Hair follicle dermal papilla cell (primary cell): ENCODE data around the gene VGLL3. TPM values are rescaled to one million over a fixed set of nuclear protein-coding genes. Genes with fewer than 3 reads are reported as not detected.

ENCODE experiments used
- total RNA-seq: library from RNA; depleted of rRNA; stranded (reverse); fragments of >200 nt; gene quantifications from 2 replicates; pipeline ENCODE4 v1.2.3, GENCODE V29; 2012

The VGLL3 gene
- 495 and 584 TPM in 2 replicates for total RNA-seq

GRCh38 chr3:86990734-86991481 is at the start of gene VGLL3:
Gene VGLL3, minus strand, starts transcription at chr3:86991149. Its CDS starts 406 bp downstream, at chr3:86990743.

Other genes starting within 250 kb of the VGLL3 start
- 31.2 and 31.6 TPM in 2 replicates for gene CHMP2B, start 236.2 kb upstream of the VGLL3 start, total RNA-seq